B cell (primary cell): ENCODE results near the gene BICDL1.

Experiments used
- CTCF ChIP-seq: fragments of 200-600 bp; IDR thresholded peaks from one replicate; pipeline ENCODE4 v1.8.0; 2022; ENCODE audit warnings: antibody characterized with exemption, mild to moderate bottlenecking
- EZH2 ChIP-seq: IDR thresholded peaks from 2 replicates; pipeline ENCODE4 v1.6.1; 2012; ENCODE audit warnings: borderline replicate concordance, low read depth, mild to moderate bottlenecking, moderate library complexity, low read length; ENCODE audit not compliant: insufficient read depth, poor library complexity, severe bottlenecking

GRCh38 chr12:120079411-120080400, 90.7 kb downstream of the BICDL1 start:
- no peak for TF ChIP-seq CTCF
- no peak for TF ChIP-seq EZH2
